Measurements from ENCODE around the gene ECSCR.

The ECSCR gene

DNA sequence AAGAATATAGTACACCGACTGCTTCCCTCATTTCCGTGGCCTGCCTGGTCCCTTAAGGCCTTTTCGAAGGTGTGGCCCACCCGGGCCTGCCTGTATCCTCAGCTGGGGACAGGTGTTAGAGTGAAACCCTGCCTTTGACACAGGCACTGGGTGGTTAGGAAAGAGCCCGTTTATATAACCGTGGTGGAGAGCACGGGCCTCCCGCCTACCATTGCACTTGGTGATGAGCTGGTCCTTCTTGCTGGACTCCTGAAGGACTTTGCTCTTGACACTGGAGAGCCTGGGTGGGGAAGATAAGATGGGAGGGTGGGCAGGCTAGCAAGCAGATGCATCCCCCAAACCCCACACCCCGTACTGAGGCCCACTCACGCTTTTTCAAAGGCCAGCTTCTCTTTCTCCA lies 61.0 kb downstream of the ECSCR start:
- TF ChIP-seq TCF4 (CRISPR knock-in tag; IDR thresholded peaks at IDR 0.05; ENCODE audit: borderline replicate concordance) (no peak), TOX (CRISPR knock-in tag; IDR thresholded peaks at IDR 0.05; ENCODE audit: borderline replicate concordance) (no peak), ZNF70 (CRISPR knock-in tag; IDR thresholded peaks at IDR 0.05) (no peak), SNAI2 (CRISPR knock-in tag; IDR thresholded peaks at IDR 0.05) (no peak), ZFP30 (CRISPR knock-in tag; IDR thresholded peaks at IDR 0.05) (no peak), BACH2 (CRISPR knock-in tag; IDR thresholded peaks at IDR 0.05; ENCODE audit: borderline replicate concordance) (no peak), ZNF565 (CRISPR knock-in tag; conservative IDR thresholded peaks at IDR 0.05; ENCODE audit: low read depth) (no peak), ARNTL (CRISPR knock-in tag; IDR thresholded peaks at IDR 0.05; ENCODE audit: borderline replicate concordance, low read depth) (no peak), RARB (CRISPR knock-in tag; IDR thresholded peaks at IDR 0.05) (no peak)
- TF ChIP-seq, protein P1, sequence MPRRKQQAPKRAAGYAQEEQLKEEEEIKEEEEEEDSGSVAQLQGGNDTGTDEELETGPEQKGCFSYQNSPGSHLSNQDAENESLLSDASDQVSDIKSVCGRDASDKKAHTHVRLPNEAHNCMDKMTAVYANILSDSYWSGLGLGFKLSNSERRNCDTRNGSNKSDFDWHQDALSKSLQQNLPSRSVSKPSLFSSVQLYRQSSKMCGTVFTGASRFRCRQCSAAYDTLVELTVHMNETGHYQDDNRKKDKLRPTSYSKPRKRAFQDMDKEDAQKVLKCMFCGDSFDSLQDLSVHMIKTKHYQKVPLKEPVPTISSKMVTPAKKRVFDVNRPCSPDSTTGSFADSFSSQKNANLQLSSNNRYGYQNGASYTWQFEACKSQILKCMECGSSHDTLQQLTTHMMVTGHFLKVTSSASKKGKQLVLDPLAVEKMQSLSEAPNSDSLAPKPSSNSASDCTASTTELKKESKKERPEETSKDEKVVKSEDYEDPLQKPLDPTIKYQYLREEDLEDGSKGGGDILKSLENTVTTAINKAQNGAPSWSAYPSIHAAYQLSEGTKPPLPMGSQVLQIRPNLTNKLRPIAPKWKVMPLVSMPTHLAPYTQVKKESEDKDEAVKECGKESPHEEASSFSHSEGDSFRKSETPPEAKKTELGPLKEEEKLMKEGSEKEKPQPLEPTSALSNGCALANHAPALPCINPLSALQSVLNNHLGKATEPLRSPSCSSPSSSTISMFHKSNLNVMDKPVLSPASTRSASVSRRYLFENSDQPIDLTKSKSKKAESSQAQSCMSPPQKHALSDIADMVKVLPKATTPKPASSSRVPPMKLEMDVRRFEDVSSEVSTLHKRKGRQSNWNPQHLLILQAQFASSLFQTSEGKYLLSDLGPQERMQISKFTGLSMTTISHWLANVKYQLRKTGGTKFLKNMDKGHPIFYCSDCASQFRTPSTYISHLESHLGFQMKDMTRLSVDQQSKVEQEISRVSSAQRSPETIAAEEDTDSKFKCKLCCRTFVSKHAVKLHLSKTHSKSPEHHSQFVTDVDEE (CRISPR knock-in tag; IDR thresholded peaks at IDR 0.05): no peak
- TF ChIP-seq, protein P2, sequence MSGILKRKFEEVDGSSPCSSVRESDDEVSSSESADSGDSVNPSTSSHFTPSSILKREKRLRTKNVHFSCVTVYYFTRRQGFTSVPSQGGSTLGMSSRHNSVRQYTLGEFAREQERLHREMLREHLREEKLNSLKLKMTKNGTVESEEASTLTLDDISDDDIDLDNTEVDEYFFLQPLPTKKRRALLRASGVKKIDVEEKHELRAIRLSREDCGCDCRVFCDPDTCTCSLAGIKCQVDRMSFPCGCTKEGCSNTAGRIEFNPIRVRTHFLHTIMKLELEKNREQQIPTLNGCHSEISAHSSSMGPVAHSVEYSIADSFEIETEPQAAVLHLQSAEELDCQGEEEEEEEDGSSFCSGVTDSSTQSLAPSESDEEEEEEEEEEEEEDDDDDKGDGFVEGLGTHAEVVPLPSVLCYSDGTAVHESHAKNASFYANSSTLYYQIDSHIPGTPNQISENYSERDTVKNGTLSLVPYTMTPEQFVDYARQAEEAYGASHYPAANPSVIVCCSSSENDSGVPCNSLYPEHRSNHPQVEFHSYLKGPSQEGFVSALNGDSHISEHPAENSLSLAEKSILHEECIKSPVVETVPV (CRISPR knock-in tag; IDR thresholded peaks at IDR 0.05): no peak
- TF ChIP-seq, protein P3, sequence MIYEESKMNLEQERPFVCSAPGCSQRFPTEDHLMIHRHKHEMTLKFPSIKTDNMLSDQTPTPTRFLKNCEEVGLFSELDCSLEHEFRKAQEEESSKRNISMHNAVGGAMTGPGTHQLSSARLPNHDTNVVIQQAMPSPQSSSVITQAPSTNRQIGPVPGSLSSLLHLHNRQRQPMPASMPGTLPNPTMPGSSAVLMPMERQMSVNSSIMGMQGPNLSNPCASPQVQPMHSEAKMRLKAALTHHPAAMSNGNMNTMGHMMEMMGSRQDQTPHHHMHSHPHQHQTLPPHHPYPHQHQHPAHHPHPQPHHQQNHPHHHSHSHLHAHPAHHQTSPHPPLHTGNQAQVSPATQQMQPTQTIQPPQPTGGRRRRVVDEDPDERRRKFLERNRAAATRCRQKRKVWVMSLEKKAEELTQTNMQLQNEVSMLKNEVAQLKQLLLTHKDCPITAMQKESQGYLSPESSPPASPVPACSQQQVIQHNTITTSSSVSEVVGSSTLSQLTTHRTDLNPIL (CRISPR knock-in tag; IDR thresholded peaks at IDR 0.05; ENCODE audit: low read depth): no peak
- ATAC-seq: no peak

DNA sequence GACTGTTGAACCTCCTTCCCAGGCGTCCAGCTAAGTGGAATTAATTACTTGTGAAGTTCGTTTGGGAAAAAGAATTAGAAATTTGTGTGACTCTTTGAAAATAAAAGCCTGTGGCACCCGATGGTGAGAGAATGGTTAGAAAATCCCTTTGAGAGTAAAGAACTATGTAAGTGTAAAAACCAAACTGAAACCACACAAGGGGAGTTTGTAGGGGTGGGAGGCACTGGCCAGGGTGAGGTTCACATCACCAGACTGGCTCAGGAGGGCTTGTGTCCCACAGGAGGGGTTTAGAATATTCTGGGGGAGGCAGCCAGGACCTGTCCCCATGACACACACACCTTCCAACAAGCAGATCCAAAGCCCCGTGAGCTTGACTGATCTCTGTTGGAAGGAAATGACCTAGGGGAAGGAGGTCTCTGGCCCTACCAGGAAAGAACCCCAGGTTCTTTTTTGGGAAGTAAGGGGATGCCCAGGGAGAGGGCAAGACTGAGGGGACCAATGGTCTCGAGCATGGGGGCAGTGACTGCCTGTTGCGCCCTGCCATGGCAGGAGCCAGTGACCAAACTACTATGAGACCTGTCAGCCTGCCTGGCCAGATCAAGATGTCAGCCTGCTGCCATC lies 62.9 kb downstream of the ECSCR start:
- TF ChIP-seq ZFP3 (CRISPR knock-in tag; IDR thresholded peaks at IDR 0.05): no peak
- TF ChIP-seq PPARA (CRISPR knock-in tag; IDR thresholded peaks at IDR 0.05; ENCODE audit: borderline replicate concordance): no peak
- TF ChIP-seq RARB (CRISPR knock-in tag; IDR thresholded peaks at IDR 0.05): no peak
- TF ChIP-seq, protein P3 (CRISPR knock-in tag; IDR thresholded peaks at IDR 0.05; ENCODE audit: low read depth): no peak
- TF ChIP-seq ESRRG (CRISPR knock-in tag; IDR thresholded peaks at IDR 0.05): no peak
- TF ChIP-seq, protein P4, sequence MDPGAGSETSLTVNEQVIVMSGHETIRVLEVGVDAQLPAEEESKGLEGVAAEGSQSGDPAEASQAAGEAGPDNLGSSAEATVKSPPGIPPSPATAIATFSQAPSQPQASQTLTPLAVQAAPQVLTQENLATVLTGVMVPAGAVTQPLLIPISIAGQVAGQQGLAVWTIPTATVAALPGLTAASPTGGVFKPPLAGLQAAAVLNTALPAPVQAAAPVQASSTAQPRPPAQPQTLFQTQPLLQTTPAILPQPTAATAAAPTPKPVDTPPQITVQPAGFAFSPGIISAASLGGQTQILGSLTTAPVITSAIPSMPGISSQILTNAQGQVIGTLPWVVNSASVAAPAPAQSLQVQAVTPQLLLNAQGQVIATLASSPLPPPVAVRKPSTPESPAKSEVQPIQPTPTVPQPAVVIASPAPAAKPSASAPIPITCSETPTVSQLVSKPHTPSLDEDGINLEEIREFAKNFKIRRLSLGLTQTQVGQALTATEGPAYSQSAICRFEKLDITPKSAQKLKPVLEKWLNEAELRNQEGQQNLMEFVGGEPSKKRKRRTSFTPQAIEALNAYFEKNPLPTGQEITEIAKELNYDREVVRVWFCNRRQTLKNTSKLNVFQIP (CRISPR knock-in tag; IDR thresholded peaks at IDR 0.05; ENCODE audit: borderline replicate concordance, low read depth): no peak
- no peak for ATAC-seq
